SK-N-SH treated with all-trans-retinoic acid at 6 μM for 48 hours (cell line): ENCODE data around the gene CLDN3.

ENCODE experiments used
- ATAC-seq: fragments of 200-7000 bp; cut with Tn5 transposase; 3 replicates; pipeline ENCODE4 v1.9.1; 2020; ENCODE audit warnings: mild to moderate bottlenecking, moderate library complexity
- ARNTL ChIP-seq: fragments of 450-650 bp; formaldehyde crosslinking; IDR thresholded peaks from 2 replicates; pipeline ENCODE4 v1.5.0; 2020; ENCODE audit warnings: low read depth, mild to moderate bottlenecking, moderate library complexity, borderline replicate concordance
- BACH2 ChIP-seq: fragments of 250-450 bp; sonication (Bioruptor Pico); IDR thresholded peaks from 2 replicates; pipeline ENCODE4 v1.9.0; 2021; ENCODE audit warnings: mild to moderate bottlenecking, borderline replicate concordance
- CSDC2 ChIP-seq: fragments of 250-450 bp; sonication (Bioruptor Pico); IDR thresholded peaks from 2 replicates; pipeline ENCODE4 v1.5.0; 2020; ENCODE audit warnings: mild to moderate bottlenecking, moderate library complexity
- ESRRG ChIP-seq: fragments of 250-450 bp; sonication (Bioruptor Pico); IDR thresholded peaks from 2 replicates; pipeline ENCODE4 v1.6.1; 2021; ENCODE audit warnings: mild to moderate bottlenecking
- ISL1 ChIP-seq: fragments of 250-450 bp; sonication (Bioruptor Pico); IDR thresholded peaks from 2 replicates; pipeline ENCODE4 v2.1.2; 2022; ENCODE audit warnings: mild to moderate bottlenecking, moderate library complexity
- OSR1 ChIP-seq: fragments of 250-450 bp; sonication (Bioruptor Pico); IDR thresholded peaks from 2 replicates; pipeline ENCODE4 v1.8.0; 2022; ENCODE audit warnings: moderate library complexity, mild to moderate bottlenecking, inconsistent platforms
- PATZ1 ChIP-seq: fragments of 250-450 bp; sonication (Bioruptor Pico); IDR thresholded peaks from 2 replicates; pipeline ENCODE4 v1.8.0; 2020; ENCODE audit warnings: mild to moderate bottlenecking, moderate library complexity, borderline replicate concordance
- PPARA ChIP-seq: fragments of 250-450 bp; sonication (Bioruptor Pico); IDR thresholded peaks from 2 replicates; pipeline ENCODE4 v1.5.0; 2020; ENCODE audit warnings: mild to moderate bottlenecking, borderline replicate concordance
- SNAI2 ChIP-seq: fragments of 250-450 bp; sonication (Bioruptor Pico); IDR thresholded peaks from 2 replicates; pipeline ENCODE4 v1.5.0; 2020; ENCODE audit warnings: mild to moderate bottlenecking, moderate library complexity
- TCF4 ChIP-seq: fragments of 250-450 bp; sonication (Bioruptor Pico); IDR thresholded peaks from 2 replicates; pipeline ENCODE4 v1.8.0; 2021; ENCODE audit warnings: mild to moderate bottlenecking, moderate library complexity, borderline replicate concordance
- TOX ChIP-seq: fragments of 250-450 bp; sonication (Bioruptor Pico); IDR thresholded peaks from 2 replicates; pipeline ENCODE4 v1.8.0; 2021; ENCODE audit warnings: mild to moderate bottlenecking, moderate library complexity, borderline replicate concordance
- TSHZ2 ChIP-seq: fragments of 250-450 bp; sonication (Bioruptor Pico); IDR thresholded peaks from 2 replicates; pipeline ENCODE4 v1.5.0; 2020; ENCODE audit warnings: mild to moderate bottlenecking, moderate library complexity
- ZC3H10 ChIP-seq: fragments of 250-450 bp; sonication (Bioruptor Pico); IDR thresholded peaks from 2 replicates; pipeline ENCODE4 v1.5.1; 2021; ENCODE audit warnings: mild to moderate bottlenecking, moderate library complexity
- ZFP3 ChIP-seq: fragments of 250-450 bp; sonication (Bioruptor Pico); IDR thresholded peaks from 2 replicates; pipeline ENCODE4 v1.5.0; 2020; ENCODE audit warnings: mild to moderate bottlenecking, moderate library complexity
- ZFP30 ChIP-seq: fragments of 450-650 bp; formaldehyde crosslinking; IDR thresholded peaks from 2 replicates; pipeline ENCODE4 v1.5.0; 2022; ENCODE audit warnings: mild to moderate bottlenecking, moderate library complexity
- ZNF565 ChIP-seq: fragments of 450-650 bp; formaldehyde crosslinking; conservative IDR thresholded peaks from 2 replicates; pipeline ENCODE4 v1.5.0; 2020; ENCODE audit warnings: low read depth, mild to moderate bottlenecking, moderate library complexity
- ZNF70 ChIP-seq: fragments of 450-650 bp; formaldehyde crosslinking; IDR thresholded peaks from 2 replicates; pipeline ENCODE4 v1.5.0; 2020; ENCODE audit warnings: mild to moderate bottlenecking, moderate library complexity
- TF ChIP-seq, protein P1 (sequence below): fragments of 250-450 bp; sonication (Bioruptor Pico); IDR thresholded peaks from 2 replicates; pipeline ENCODE4 v1.5.1; 2020; ENCODE audit warnings: low read depth, mild to moderate bottlenecking, moderate library complexity
- TF ChIP-seq, protein P2 (sequence below): fragments of 250-450 bp; sonication (Bioruptor Pico); IDR thresholded peaks from 2 replicates; pipeline ENCODE4 v1.8.0; 2021; ENCODE audit warnings: low read depth, mild to moderate bottlenecking, moderate library complexity, borderline replicate concordance
- TF ChIP-seq, protein P3 (sequence below): fragments of 250-450 bp; sonication (Bioruptor Pico); IDR thresholded peaks from 2 replicates; pipeline ENCODE4 v1.5.1; 2021; ENCODE audit warnings: mild to moderate bottlenecking, moderate library complexity

Gene CLDN3

DNA sequence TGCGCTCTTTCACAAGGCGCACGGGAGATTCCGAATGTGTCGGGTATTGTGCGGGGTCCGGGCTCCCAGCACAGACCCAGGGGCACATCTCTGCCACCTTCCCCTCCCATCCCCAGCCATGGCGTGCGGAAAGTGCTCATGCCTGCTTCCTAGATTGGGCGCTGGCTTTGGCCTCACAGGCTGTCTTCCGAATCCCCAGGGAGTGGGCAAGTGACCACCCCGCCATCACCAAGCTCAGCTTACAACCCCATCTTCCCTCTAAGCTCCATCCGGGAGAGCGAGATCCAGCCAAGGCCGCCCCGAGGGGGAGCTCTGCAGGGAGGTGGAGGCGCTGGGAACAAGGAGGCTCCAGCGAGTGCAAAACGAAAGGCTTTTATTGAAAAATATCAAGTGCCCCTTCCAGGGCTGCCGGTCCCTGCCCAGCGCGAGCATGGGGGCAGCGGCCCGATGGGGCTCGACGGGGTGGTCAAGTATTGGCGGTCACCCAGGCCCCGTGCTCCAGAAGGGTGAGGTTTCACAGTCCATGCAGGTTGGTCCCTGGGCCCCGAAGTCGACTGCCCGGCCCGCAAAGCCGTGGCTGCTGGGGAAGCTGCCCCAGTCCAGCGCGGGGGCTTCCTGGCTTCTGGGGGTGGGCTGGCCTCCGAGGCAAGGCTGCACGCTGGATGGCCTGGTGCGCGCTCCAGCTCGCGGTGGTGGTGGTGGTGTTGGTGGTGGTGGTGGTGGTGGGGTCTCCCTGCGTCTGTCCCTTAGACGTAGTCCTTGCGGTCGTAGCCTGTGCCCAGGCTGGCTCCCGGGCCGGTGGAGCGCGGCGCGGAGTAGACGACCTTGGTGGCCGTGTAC is 1.2 kb downstream of the CLDN3 start (continued):
- no peak for TF ChIP-seq TSHZ2 (CRISPR knock-in tag)
- no peak for TF ChIP-seq ZFP30 (CRISPR knock-in tag)
- TF ChIP-seq ZNF565 (CRISPR knock-in tag) = no peak
- no peak for TF ChIP-seq SNAI2
- no peak for TF ChIP-seq ISL1

DNA sequence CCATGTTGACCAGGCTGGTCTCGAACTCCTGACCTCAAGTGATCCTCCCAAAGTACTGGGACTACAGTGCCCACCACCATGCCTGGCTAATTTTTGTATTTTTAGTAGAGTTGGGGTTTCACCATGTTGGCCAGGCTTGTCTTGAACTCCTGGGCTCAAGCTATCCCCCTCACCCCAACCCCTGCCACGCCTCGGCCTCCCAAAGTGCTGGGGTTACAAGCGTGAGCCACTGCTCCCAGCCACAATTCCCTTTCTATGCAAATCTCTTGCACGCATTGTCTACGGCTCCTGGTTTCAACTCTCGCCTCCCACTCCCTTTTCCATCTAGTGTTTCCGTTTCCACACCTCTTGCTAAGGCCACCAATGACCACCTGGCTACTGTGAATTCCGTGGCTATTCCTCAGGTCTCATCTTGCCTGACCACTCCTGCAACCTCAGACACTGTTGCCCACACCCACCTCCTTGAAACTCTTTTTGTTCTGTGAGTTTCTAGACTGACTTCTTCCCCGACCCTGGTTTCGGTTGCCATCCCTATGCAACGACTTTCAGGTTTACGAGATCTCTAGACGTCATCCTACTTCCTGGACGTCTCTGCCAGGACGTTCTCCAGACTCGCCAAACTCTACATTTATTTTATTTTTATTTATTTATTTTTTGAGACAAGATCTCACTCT is 3.4 kb downstream of the CLDN3 start:
- no peak for TF ChIP-seq ZFP3
- ATAC-seq = no peak

DNA sequence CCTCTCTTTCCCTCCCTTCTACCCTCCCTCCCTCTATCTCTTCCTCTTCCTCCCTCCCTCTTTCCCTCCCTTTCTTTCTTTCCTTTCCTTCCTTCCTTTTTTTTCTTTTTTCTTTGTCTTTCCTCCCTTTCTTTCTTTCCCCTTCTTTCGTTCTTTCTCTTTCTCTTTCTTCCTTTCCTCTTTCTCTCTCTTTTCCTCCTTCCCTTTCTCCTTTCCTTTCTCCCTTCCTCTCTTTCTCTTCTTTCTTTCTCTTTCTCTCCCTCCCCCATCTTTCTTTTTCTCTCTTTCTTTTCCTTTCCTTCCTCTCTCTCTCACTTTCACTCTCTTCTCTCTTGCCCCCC is 7.4 kb downstream of the CLDN3 start:
- TF ChIP-seq, protein P1, sequence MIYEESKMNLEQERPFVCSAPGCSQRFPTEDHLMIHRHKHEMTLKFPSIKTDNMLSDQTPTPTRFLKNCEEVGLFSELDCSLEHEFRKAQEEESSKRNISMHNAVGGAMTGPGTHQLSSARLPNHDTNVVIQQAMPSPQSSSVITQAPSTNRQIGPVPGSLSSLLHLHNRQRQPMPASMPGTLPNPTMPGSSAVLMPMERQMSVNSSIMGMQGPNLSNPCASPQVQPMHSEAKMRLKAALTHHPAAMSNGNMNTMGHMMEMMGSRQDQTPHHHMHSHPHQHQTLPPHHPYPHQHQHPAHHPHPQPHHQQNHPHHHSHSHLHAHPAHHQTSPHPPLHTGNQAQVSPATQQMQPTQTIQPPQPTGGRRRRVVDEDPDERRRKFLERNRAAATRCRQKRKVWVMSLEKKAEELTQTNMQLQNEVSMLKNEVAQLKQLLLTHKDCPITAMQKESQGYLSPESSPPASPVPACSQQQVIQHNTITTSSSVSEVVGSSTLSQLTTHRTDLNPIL = no peak
- TF ChIP-seq ZFP30 (CRISPR knock-in tag) = no peak
- TF ChIP-seq ZFP3 = no peak
- no peak for ATAC-seq

GRCh38 chr7:73761854-73762658 is 8.0 kb downstream of the CLDN3 start:
- ATAC-seq = peak; percentile 34
- TF ChIP-seq ARNTL (CRISPR knock-in tag) = no peak
- TF ChIP-seq ZC3H10 (CRISPR knock-in tag) = no peak
- TF ChIP-seq TCF4 (CRISPR knock-in tag) = no peak
- TF ChIP-seq, protein P2, sequence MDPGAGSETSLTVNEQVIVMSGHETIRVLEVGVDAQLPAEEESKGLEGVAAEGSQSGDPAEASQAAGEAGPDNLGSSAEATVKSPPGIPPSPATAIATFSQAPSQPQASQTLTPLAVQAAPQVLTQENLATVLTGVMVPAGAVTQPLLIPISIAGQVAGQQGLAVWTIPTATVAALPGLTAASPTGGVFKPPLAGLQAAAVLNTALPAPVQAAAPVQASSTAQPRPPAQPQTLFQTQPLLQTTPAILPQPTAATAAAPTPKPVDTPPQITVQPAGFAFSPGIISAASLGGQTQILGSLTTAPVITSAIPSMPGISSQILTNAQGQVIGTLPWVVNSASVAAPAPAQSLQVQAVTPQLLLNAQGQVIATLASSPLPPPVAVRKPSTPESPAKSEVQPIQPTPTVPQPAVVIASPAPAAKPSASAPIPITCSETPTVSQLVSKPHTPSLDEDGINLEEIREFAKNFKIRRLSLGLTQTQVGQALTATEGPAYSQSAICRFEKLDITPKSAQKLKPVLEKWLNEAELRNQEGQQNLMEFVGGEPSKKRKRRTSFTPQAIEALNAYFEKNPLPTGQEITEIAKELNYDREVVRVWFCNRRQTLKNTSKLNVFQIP (CRISPR knock-in tag) = no peak
- TF ChIP-seq PPARA (CRISPR knock-in tag) = no peak
- TF ChIP-seq CSDC2 (CRISPR knock-in tag) = no peak
- TF ChIP-seq ZFP30 (CRISPR knock-in tag) = no peak
- no peak for TF ChIP-seq ZNF70
- TF ChIP-seq TOX (CRISPR knock-in tag) = no peak
- TF ChIP-seq SNAI2 = no peak
- no peak for TF ChIP-seq TSHZ2 (CRISPR knock-in tag)
- TF ChIP-seq ESRRG = no peak
- TF ChIP-seq, protein P3, sequence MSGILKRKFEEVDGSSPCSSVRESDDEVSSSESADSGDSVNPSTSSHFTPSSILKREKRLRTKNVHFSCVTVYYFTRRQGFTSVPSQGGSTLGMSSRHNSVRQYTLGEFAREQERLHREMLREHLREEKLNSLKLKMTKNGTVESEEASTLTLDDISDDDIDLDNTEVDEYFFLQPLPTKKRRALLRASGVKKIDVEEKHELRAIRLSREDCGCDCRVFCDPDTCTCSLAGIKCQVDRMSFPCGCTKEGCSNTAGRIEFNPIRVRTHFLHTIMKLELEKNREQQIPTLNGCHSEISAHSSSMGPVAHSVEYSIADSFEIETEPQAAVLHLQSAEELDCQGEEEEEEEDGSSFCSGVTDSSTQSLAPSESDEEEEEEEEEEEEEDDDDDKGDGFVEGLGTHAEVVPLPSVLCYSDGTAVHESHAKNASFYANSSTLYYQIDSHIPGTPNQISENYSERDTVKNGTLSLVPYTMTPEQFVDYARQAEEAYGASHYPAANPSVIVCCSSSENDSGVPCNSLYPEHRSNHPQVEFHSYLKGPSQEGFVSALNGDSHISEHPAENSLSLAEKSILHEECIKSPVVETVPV = no peak
- TF ChIP-seq OSR1 (CRISPR knock-in tag) = no peak
- no peak for TF ChIP-seq PATZ1 (CRISPR knock-in tag)
- TF ChIP-seq, protein P1 = no peak
- no peak for TF ChIP-seq BACH2
